HepG2 (cell line): ENCODE results near the gene DPP7. TPM values are rescaled to one million over a fixed set of nuclear protein-coding genes. Genes with fewer than 3 reads are reported as not detected.

ENCODE experiments used
- HINFP ChIP-seq: sonication (generic); formaldehyde crosslinking; IDR thresholded peaks from 2 replicates; pipeline ENCODE4 v1.4.0; 2020; ENCODE audit warnings: low read depth, mild to moderate bottlenecking, missing genetic modification reagents
- LCORL ChIP-seq, 2 experiments: fragments of 450-650 bp in 1 of 2; sonication (generic) in 1 of 2; formaldehyde crosslinking in 1 of 2; IDR thresholded peaks; 2 replicates each; pipeline versions ENCODE4 v1.5.0 to v1.6.1; 2017 to 2020; ENCODE audit warnings: antibody characterized with exemption in 1 of 2, missing genetic modification reagents in 1 of 2
- NFRKB ChIP-seq: fragments of 450-650 bp; IDR thresholded peaks from 2 replicates; pipeline ENCODE4 v1.6.1; 2017
- SAFB2 ChIP-seq: sonication (generic); formaldehyde crosslinking; IDR thresholded peaks from 2 replicates; pipeline ENCODE4 v1.5.1; 2020; ENCODE audit warnings: missing genetic modification reagents, low read depth, mild to moderate bottlenecking, borderline replicate concordance
- TSC22D2 ChIP-seq: sonication (generic); formaldehyde crosslinking; IDR thresholded peaks from 2 replicates; pipeline ENCODE4 v1.5.1; 2020; ENCODE audit warnings: missing genetic modification reagents, mild to moderate bottlenecking, borderline replicate concordance
- ZBTB7A ChIP-seq: sonication (generic); formaldehyde crosslinking; IDR thresholded peaks from 2 replicates; pipeline ENCODE4 v1.8.0; 2022; ENCODE audit warnings: mild to moderate bottlenecking, missing genetic modification reagents
- ZFP91 ChIP-seq: sonication (generic); formaldehyde crosslinking; IDR thresholded peaks from 2 replicates; pipeline ENCODE4 v1.9.0; 2022; ENCODE audit warnings: missing genetic modification reagents, mild to moderate bottlenecking, borderline replicate concordance
- ZNF572 ChIP-seq: sonication (generic); formaldehyde crosslinking; IDR thresholded peaks from 2 replicates; pipeline ENCODE4 v1.5.1; 2020; ENCODE audit warnings: mild to moderate bottlenecking, missing genetic modification reagents
- ZNF788 ChIP-seq: sonication (generic); formaldehyde crosslinking; IDR thresholded peaks from 2 replicates; pipeline ENCODE4 v1.5.0; 2020; ENCODE audit warnings: mild to moderate bottlenecking, missing genetic modification reagents, borderline replicate concordance
- polyA plus RNA-seq, 8 experiments: library from polyadenylated mRNA; depleted of rRNA in 3 of 8; stranded (reverse) in 7 of 8; unstranded in 1 of 8; fragments of >200 nt; fragmentation: Illumina TruSeq in 4 of 8; extraction: Trizol in 4 of 8; gene quantifications; 2 replicates each; pipeline versions ENCODE4 v1.2.1 to v1.2.3, GENCODE V29; 2011 to 2016; ENCODE audit warnings: low read depth in 4 of 8, missing spikeins in 1 of 8, mixed read lengths in 1 of 8; ENCODE audit not compliant: insufficient read depth in 1 of 8
- total RNA-seq, 5 experiments: library from RNA; depleted of rRNA; stranded (reverse); fragments of >200 nt; fragmentation: Illumina TruSeq; extraction: Trizol; gene quantifications; 2 replicates each; pipeline ENCODE4 v1.2.3, GENCODE V29; 2016; ENCODE audit warnings: low read depth in 1 of 5
- TF ChIP-seq, protein P1 (sequence below): sonication (generic); formaldehyde crosslinking; IDR thresholded peaks from 2 replicates; pipeline ENCODE4 v1.4.0; 2020; ENCODE audit warnings: missing genetic modification reagents, borderline replicate concordance
- TF ChIP-seq, protein P2 (sequence below): sonication (generic); formaldehyde crosslinking; IDR thresholded peaks from 2 replicates; pipeline ENCODE4 v1.9.0; 2021; ENCODE audit warnings: missing genetic modification reagents, mild to moderate bottlenecking, borderline replicate concordance
- TF ChIP-seq, protein P3 (sequence below): sonication (generic); formaldehyde crosslinking; IDR thresholded peaks from 2 replicates; pipeline ENCODE4 v1.4.0; 2020; ENCODE audit warnings: missing genetic modification reagents
- TF ChIP-seq, protein P4 (sequence below): sonication (generic); formaldehyde crosslinking; IDR thresholded peaks from 2 replicates; pipeline ENCODE4 v1.4.0; 2020; ENCODE audit warnings: missing genetic modification reagents, mild to moderate bottlenecking, borderline replicate concordance

The DPP7 gene
- total and polyA plus RNA-seq, 2 of the 13 experiments (the other 11 are each of a cell fraction or from before 2014, with no cell fraction given) = 1.2 to 4.5 TPM

DNA sequence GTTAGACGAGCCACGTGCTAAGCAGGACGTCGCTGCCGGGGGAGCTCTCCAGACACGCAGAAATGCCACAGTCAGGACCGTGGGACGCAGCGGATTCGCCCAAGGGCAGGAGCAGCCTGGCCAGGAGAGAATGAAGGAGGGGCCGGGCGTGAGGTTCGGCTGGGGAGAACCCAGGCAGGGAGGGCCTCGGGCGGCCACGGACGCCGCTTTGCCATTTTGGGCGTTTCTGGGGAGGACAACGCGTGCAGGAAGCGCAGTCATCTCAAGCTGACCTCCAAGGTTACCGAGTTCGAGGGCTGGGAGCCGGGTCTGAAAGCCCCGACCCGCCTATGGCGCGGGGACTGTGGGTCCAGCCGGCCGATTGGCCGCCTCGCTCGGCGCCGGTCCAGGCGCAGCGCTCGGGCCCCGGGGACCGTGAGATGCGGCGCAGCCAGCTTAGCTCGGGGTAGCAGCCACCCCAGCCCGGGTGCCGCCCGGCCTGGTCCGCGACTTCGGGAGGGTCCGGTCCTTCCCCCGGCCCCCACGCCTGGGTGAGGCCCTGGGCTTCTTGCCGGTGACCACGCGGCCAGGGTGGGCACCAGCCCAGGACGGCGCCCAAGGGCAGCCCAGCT lies 28.5 kb downstream of the DPP7 start (continued):
- TF ChIP-seq NFRKB (no peak), SAFB2 (CRISPR knock-in tag) (no peak), HINFP (CRISPR knock-in tag) (peak; percentile 46; the same call in 1 of the 2 replicates), ZBTB7A (CRISPR knock-in tag) (no peak), TSC22D2 (CRISPR knock-in tag) (no peak), ZNF572 (CRISPR knock-in tag) (peak; percentile 9; the same call in 1 of the 2 replicates), ZNF788 (no peak; the same call in 1 of the 2 replicates), LCORL (IDR thresholded peaks at IDR 0.05) (no peak), LCORL (CRISPR knock-in tag; IDR thresholded peaks at IDR 0.05) (no peak; the same call in 1 of the 2 replicates), ZFP91 (0 out of 2 replicates have a peak, but pooled peaks have one; percentile 25)
- TF ChIP-seq, protein P1, sequence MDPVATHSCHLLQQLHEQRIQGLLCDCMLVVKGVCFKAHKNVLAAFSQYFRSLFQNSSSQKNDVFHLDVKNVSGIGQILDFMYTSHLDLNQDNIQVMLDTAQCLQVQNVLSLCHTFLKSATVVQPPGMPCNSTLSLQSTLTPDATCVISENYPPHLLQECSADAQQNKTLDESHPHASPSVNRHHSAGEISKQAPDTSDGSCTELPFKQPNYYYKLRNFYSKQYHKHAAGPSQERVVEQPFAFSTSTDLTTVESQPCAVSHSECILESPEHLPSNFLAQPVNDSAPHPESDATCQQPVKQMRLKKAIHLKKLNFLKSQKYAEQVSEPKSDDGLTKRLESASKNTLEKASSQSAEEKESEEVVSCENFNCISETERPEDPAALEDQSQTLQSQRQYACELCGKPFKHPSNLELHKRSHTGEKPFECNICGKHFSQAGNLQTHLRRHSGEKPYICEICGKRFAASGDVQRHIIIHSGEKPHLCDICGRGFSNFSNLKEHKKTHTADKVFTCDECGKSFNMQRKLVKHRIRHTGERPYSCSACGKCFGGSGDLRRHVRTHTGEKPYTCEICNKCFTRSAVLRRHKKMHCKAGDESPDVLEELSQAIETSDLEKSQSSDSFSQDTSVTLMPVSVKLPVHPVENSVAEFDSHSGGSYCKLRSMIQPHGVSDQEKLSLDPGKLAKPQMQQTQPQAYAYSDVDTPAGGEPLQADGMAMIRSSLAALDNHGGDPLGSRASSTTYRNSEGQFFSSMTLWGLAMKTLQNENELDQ (CRISPR knock-in tag) = no peak
- TF ChIP-seq, protein P2, sequence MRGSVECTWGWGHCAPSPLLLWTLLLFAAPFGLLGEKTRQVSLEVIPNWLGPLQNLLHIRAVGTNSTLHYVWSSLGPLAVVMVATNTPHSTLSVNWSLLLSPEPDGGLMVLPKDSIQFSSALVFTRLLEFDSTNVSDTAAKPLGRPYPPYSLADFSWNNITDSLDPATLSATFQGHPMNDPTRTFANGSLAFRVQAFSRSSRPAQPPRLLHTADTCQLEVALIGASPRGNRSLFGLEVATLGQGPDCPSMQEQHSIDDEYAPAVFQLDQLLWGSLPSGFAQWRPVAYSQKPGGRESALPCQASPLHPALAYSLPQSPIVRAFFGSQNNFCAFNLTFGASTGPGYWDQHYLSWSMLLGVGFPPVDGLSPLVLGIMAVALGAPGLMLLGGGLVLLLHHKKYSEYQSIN (CRISPR knock-in tag) = no peak
- TF ChIP-seq, protein P3, sequence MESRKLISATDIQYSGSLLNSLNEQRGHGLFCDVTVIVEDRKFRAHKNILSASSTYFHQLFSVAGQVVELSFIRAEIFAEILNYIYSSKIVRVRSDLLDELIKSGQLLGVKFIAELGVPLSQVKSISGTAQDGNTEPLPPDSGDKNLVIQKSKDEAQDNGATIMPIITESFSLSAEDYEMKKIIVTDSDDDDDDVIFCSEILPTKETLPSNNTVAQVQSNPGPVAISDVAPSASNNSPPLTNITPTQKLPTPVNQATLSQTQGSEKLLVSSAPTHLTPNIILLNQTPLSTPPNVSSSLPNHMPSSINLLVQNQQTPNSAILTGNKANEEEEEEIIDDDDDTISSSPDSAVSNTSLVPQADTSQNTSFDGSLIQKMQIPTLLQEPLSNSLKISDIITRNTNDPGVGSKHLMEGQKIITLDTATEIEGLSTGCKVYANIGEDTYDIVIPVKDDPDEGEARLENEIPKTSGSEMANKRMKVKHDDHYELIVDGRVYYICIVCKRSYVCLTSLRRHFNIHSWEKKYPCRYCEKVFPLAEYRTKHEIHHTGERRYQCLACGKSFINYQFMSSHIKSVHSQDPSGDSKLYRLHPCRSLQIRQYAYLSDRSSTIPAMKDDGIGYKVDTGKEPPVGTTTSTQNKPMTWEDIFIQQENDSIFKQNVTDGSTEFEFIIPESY (CRISPR knock-in tag) = no peak
- TF ChIP-seq, protein P4, sequence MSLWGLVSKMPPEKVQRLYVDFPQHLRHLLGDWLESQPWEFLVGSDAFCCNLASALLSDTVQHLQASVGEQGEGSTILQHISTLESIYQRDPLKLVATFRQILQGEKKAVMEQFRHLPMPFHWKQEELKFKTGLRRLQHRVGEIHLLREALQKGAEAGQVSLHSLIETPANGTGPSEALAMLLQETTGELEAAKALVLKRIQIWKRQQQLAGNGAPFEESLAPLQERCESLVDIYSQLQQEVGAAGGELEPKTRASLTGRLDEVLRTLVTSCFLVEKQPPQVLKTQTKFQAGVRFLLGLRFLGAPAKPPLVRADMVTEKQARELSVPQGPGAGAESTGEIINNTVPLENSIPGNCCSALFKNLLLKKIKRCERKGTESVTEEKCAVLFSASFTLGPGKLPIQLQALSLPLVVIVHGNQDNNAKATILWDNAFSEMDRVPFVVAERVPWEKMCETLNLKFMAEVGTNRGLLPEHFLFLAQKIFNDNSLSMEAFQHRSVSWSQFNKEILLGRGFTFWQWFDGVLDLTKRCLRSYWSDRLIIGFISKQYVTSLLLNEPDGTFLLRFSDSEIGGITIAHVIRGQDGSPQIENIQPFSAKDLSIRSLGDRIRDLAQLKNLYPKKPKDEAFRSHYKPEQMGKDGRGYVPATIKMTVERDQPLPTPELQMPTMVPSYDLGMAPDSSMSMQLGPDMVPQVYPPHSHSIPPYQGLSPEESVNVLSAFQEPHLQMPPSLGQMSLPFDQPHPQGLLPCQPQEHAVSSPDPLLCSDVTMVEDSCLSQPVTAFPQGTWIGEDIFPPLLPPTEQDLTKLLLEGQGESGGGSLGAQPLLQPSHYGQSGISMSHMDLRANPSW (CRISPR knock-in tag) = no peak
